CD4-positive, CD25-positive, alpha-beta regulatory T cell (primary cell): Measurements from ENCODE around the gene RAB1B. TPM values are rescaled to one million over a fixed set of nuclear protein-coding genes. Genes with fewer than 3 reads are reported as not detected.

Source experiments
- ATAC-seq, 2 donors: fragments of 150-1000 bp; cut with Tn5 transposase; one replicate each; pipeline ENCODE4 v1.10.0; 2021; ENCODE audit warnings: low read depth in 2 of 2, moderate number of reproducible peaks in 2 of 2, moderate library complexity in 1 of 2
- DNase-seq, 3 donors: peaks; one replicate each; pipeline versions ENCODE4 v3.0.0 to v3.0.0-alpha.2; 2012 to 2022; ENCODE audit warnings: mixed read lengths in 1 of 3
- H3K27ac ChIP-seq: one replicate; pipeline ENCODE4 v1.7.0; 2013; ENCODE audit warnings: mild to moderate bottlenecking, low read length; ENCODE audit not compliant: insufficient read depth, poor library complexity, severe bottlenecking
- H3K27me3 ChIP-seq: one replicate; pipeline ENCODE4 v1.7.0; 2013; ENCODE audit warnings: low read length; ENCODE audit not compliant: control insufficient read depth, insufficient read depth
- H3K36me3 ChIP-seq: one replicate; pipeline ENCODE4 v1.7.0; 2013; ENCODE audit warnings: mild to moderate bottlenecking, low read length, moderate library complexity; ENCODE audit not compliant: control insufficient read depth, insufficient read depth
- H3K4me1 ChIP-seq: 2 replicates; pipeline ENCODE4 v1.7.0; 2013; ENCODE audit warnings: mild to moderate bottlenecking, low read length; ENCODE audit not compliant: insufficient read depth, control insufficient read depth, poor library complexity, severe bottlenecking
- H3K4me3 ChIP-seq: one replicate; pipeline ENCODE4 v1.7.0; 2013; ENCODE audit warnings: low read depth, mild to moderate bottlenecking, low read length, moderate library complexity
- H3K9me3 ChIP-seq, 2 experiments: 1 replicate in 1 of 2; 2 replicates in 1 of 2; pipeline ENCODE4 v1.7.0; 2013; ENCODE audit warnings: low read length in 2 of 2, mild to moderate bottlenecking in 1 of 2, moderate library complexity in 1 of 2; ENCODE audit not compliant: control insufficient read depth in 2 of 2
- H3K27ac Mint-ChIP-seq, 3 donors: one replicate each; pipeline ENCODE4 v1.8.0; 2020 to 2022; ENCODE audit warnings: mild to moderate bottlenecking in 3 of 3, mixed read lengths in 3 of 3, moderate library complexity in 2 of 3
- H3K27me3 Mint-ChIP-seq: one replicate; pipeline ENCODE4 v1.8.0; 2022; ENCODE audit warnings: mild to moderate bottlenecking, mixed read lengths
- H3K36me3 Mint-ChIP-seq: one replicate; pipeline ENCODE4 v1.8.0; 2020; ENCODE audit warnings: mixed read lengths
- H3K4me1 Mint-ChIP-seq, 4 donors: one replicate each; pipeline ENCODE4 v1.8.0; 2020 to 2022; ENCODE audit warnings: mixed read lengths in 4 of 4, mild to moderate bottlenecking in 1 of 4
- H3K4me3 Mint-ChIP-seq, 4 donors: one replicate each; pipeline ENCODE4 v1.8.0; 2020 to 2022; ENCODE audit warnings: mild to moderate bottlenecking in 4 of 4, mixed read lengths in 4 of 4, moderate library complexity in 3 of 4
- H3K9me3 Mint-ChIP-seq, 7 donors: one replicate each; pipeline ENCODE4 v1.8.0; 2020 to 2022; ENCODE audit warnings: mixed read lengths in 7 of 7, mild to moderate bottlenecking in 3 of 7, moderate library complexity in 2 of 7
- polyA plus RNA-seq, 4 donors: library from polyadenylated mRNA; unstranded; fragments of 300-500 nt; fragmentation: Illumina TruSeq; gene quantifications; one replicate each; pipeline ENCODE4 v1.2.3, GENCODE V29; 2021
- total RNA-seq: library from RNA; stranded (reverse); gene quantifications from one replicate; pipeline ENCODE4 v1.2.3, GENCODE V29; 2022

Gene RAB1B
- total and polyA plus RNA-seq, 5 donors from 2014 or later, result 13.1 to 79.6 (median 17.0) TPM

- DNase-seq (no peak), ATAC-seq (no peak)
- no peaks in the 10 kb centered on the region for H3K4me1 Mint-ChIP-seq
- H3K27ac Mint-ChIP-seq, result peak overlapping the region in 2 of 3 donors; percentile 67 to 91
- H3K4me1 ChIP-seq, result no peaks in the 10 kb centered on the region
- no peak overlapping the region for H3K27ac ChIP-seq
- no peak overlapping the region for H3K4me3 ChIP-seq
- H3K27me3 ChIP-seq, result no peaks in the 10 kb centered on the region
- no peak overlapping the region for H3K4me3 Mint-ChIP-seq
- H3K36me3 Mint-ChIP-seq, result peaks cover 61% of the 10 kb centered on the region
- no peaks in the 10 kb centered on the region for H3K9me3 ChIP-seq
- no peaks in the 10 kb centered on the region for H3K9me3 Mint-ChIP-seq
- peaks cover 88% of the 10 kb centered on the region for H3K36me3 ChIP-seq
- H3K27me3 Mint-ChIP-seq, result no peaks in the 10 kb centered on the region
Measured at GRCh38 chr11:66232769-66233168, 35.7 kb upstream of the RAB1B start.

GRCh38 chr11:66233301-66233700, 35.1 kb upstream of the RAB1B start:
- H3K4me1 Mint-ChIP-seq, result no peaks in the 10 kb centered on the region
- Histone ChIP-seq H3K27ac (no peak overlapping the region), H3K36me3 (peaks cover 88% of the 10 kb centered on the region), H3K4me3 (no peak overlapping the region), H3K9me3 (no peaks in the 10 kb centered on the region), H3K4me1 (no peaks in the 10 kb centered on the region), H3K27me3 (no peaks in the 10 kb centered on the region)
- H3K4me3 Mint-ChIP-seq, result peak overlapping the region in 1 of 4 donors; percentile 38
- DNase-seq, result no peak
- no peak for ATAC-seq
- peak overlapping the region in 1 of 3 donors; percentile 67 for H3K27ac Mint-ChIP-seq
- H3K36me3 Mint-ChIP-seq, result peaks cover 58% of the 10 kb centered on the region
- no peaks in the 10 kb centered on the region for H3K27me3 Mint-ChIP-seq
- H3K9me3 Mint-ChIP-seq, result no peaks in the 10 kb centered on the region

GRCh38 chr11:66235141-66235540, 33.3 kb upstream of the RAB1B start:
- Histone ChIP-seq H3K4me3 (no peak overlapping the region), H3K4me1 (no peaks in the 10 kb centered on the region), H3K9me3 (no peaks in the 10 kb centered on the region), H3K27ac (no peak overlapping the region), H3K36me3 (peaks cover 90% of the 10 kb centered on the region), H3K27me3 (no peaks in the 10 kb centered on the region)
- Mint-ChIP-seq H3K4me3 (no peak overlapping the region), H3K9me3 (no peaks in the 10 kb centered on the region), H3K4me1 (no peaks in the 10 kb centered on the region), H3K27ac (peak overlapping the region; percentile 27 to 32 (median 27)), H3K36me3 (peaks cover 56% of the 10 kb centered on the region), H3K27me3 (no peaks in the 10 kb centered on the region)
- ATAC-seq (no peak), DNase-seq (no peak)

GRCh38 chr11:66237867-66238266, 30.6 kb upstream of the RAB1B start:
- Histone ChIP-seq H3K36me3 (peaks cover 88% of the 10 kb centered on the region), H3K27ac (no peak overlapping the region), H3K9me3 (no peaks in the 10 kb centered on the region), H3K4me3 (no peak overlapping the region), H3K4me1 (no peaks in the 10 kb centered on the region), H3K27me3 (no peaks in the 10 kb centered on the region)
- Mint-ChIP-seq H3K27ac (peak overlapping the region in 2 of 3 donors; percentile 20 to 83), H3K36me3 (peaks cover 51% of the 10 kb centered on the region), H3K9me3 (no peaks in the 10 kb centered on the region), H3K4me1 (peaks cover 0 to 5% (median 0%) of the 10 kb centered on the region in 4 donors), H3K27me3 (no peaks in the 10 kb centered on the region), H3K4me3 (no peak overlapping the region)
- ATAC-seq (no peak), DNase-seq (no peak)

- no peak overlapping the region for H3K4me3 ChIP-seq
- H3K36me3 ChIP-seq, result peaks cover 83% of the 10 kb centered on the region
- no peak for ATAC-seq
- H3K4me1 ChIP-seq, result no peaks in the 10 kb centered on the region
- no peak overlapping the region for H3K27ac ChIP-seq
- Mint-ChIP-seq H3K36me3 (peaks cover 40% of the 10 kb centered on the region), H3K27me3 (no peaks in the 10 kb centered on the region), H3K27ac (no peak overlapping the region), H3K9me3 (no peaks in the 10 kb centered on the region), H3K4me1 (peaks cover 0 to 5% (median 0%) of the 10 kb centered on the region in 4 donors), H3K4me3 (no peak overlapping the region)
- H3K27me3 ChIP-seq, result no peaks in the 10 kb centered on the region
- no peak for DNase-seq
- H3K9me3 ChIP-seq, result no peaks in the 10 kb centered on the region
Measured at GRCh38 chr11:66238786-66239413, 29.5 kb upstream of the RAB1B start.

- Mint-ChIP-seq H3K4me1 (peaks cover 0 to 5% (median 0%) of the 10 kb centered on the region in 4 donors), H3K36me3 (peaks cover 35% of the 10 kb centered on the region), H3K27me3 (no peaks in the 10 kb centered on the region), H3K27ac (no peak overlapping the region), H3K4me3 (no peak overlapping the region), H3K9me3 (no peaks in the 10 kb centered on the region)
- no peak overlapping the region for H3K4me3 ChIP-seq
- H3K9me3 ChIP-seq, result no peaks in the 10 kb centered on the region
- no peak overlapping the region for H3K27ac ChIP-seq
- H3K4me1 ChIP-seq, result no peaks in the 10 kb centered on the region
- no peak for DNase-seq
- peaks cover 83% of the 10 kb centered on the region for H3K36me3 ChIP-seq
- no peak for ATAC-seq
- H3K27me3 ChIP-seq, result no peaks in the 10 kb centered on the region
Measured at GRCh38 chr11:66239511-66239910, 28.9 kb upstream of the RAB1B start.

GRCh38 chr11:66239998-66240780, 28.2 kb upstream of the RAB1B start:
- H3K9me3 ChIP-seq, result no peaks in the 10 kb centered on the region
- peak overlapping the region in 1 of 3 donors; percentile 17 for H3K27ac Mint-ChIP-seq
- no peak overlapping the region for H3K4me3 Mint-ChIP-seq
- no peak for DNase-seq
- no peaks in the 10 kb centered on the region for H3K4me1 ChIP-seq
- H3K9me3 Mint-ChIP-seq, result no peaks in the 10 kb centered on the region
- peaks cover 0 to 5% (median 0%) of the 10 kb centered on the region in 4 donors for H3K4me1 Mint-ChIP-seq
- H3K27me3 Mint-ChIP-seq, result no peaks in the 10 kb centered on the region
- H3K27me3 ChIP-seq, result no peaks in the 10 kb centered on the region
- peaks cover 84% of the 10 kb centered on the region for H3K36me3 ChIP-seq
- H3K4me3 ChIP-seq, result no peak overlapping the region
- ATAC-seq, result no peak
- H3K36me3 Mint-ChIP-seq, result peaks cover 30% of the 10 kb centered on the region
- H3K27ac ChIP-seq, result no peak overlapping the region
